Lung (tissue), 12 donors: ENCODE results near the gene RGS3. TPM values are rescaled to one million over a fixed set of nuclear protein-coding genes. Genes with fewer than 3 reads are reported as not detected.

Experiments
- ATAC-seq: fragments of 200-7000 bp; cut with Tn5 transposase; one replicate; pipeline ENCODE4 v1.9.1; 2020; ENCODE audit warnings: moderate number of reproducible peaks; ENCODE audit not compliant: insufficient read depth, low FRiP score
- DNase-seq, 3 donors: peaks; one replicate each; pipeline ENCODE4 v3.0.0-alpha.2; 2013 to 2017
- H3K27ac ChIP-seq, 2 donors: one replicate each; pipeline ENCODE4 v1.5.1; 2013; ENCODE audit warnings: mild to moderate bottlenecking in 2 of 2, moderate library complexity in 2 of 2, control low read depth in 1 of 2, inconsistent platforms in 1 of 2, low read depth in 1 of 2, low read length in 1 of 2
- H3K27me3 ChIP-seq, 3 donors: one replicate each; pipeline ENCODE4 v1.5.1; 2013; ENCODE audit warnings: low read length in 2 of 3; ENCODE audit not compliant: control insufficient read depth in 3 of 3, insufficient read depth in 3 of 3
- H3K36me3 ChIP-seq, 4 donors: one replicate each; pipeline ENCODE4 v1.5.1; 2013; ENCODE audit warnings: low read length in 4 of 4, mild to moderate bottlenecking in 1 of 4, moderate library complexity in 1 of 4; ENCODE audit not compliant: control insufficient read depth in 4 of 4, insufficient read depth in 4 of 4
- H3K4me1 ChIP-seq, 5 donors: one replicate each; pipeline ENCODE4 v1.5.1; 2013; ENCODE audit warnings: low read length in 5 of 5, mild to moderate bottlenecking in 2 of 5, moderate library complexity in 1 of 5; ENCODE audit not compliant: control insufficient read depth in 5 of 5, insufficient read depth in 5 of 5
- H3K4me3 ChIP-seq: one replicate; pipeline ENCODE4 v1.5.1; 2013; ENCODE audit warnings: mild to moderate bottlenecking, control low read depth, moderate library complexity
- H3K9ac ChIP-seq, 2 donors: one replicate each; pipeline ENCODE4 v1.5.1; 2013; ENCODE audit warnings: low read length in 2 of 2, control low read depth in 1 of 2; ENCODE audit not compliant: insufficient read depth in 1 of 2
- H3K9me3 ChIP-seq, 4 donors: one replicate each; pipeline ENCODE4 v1.5.1; 2013; ENCODE audit warnings: low read length in 3 of 4, mild to moderate bottlenecking in 1 of 4, moderate library complexity in 1 of 4; ENCODE audit not compliant: control insufficient read depth in 4 of 4, insufficient read depth in 3 of 4
- WGBS, 2 donors: extraction: QIAGEN DNeasy Blood & Tissue Kit; methylation state at CpG; one replicate each; pipeline ENCODE4 v1.1.7; 2013; 5-methylcytosine and 5-hydroxymethylcytosine counted together
- polyA plus RNA-seq, 2 donors: library from polyadenylated mRNA; stranded (reverse); fragments of 200-250 nt; gene quantifications; one replicate each; pipeline ENCODE4 v1.2.1, GENCODE V29; 2013
- total RNA-seq, 2 donors: library from RNA; depleted of rRNA in 1 of 2; stranded (reverse); fragments of >200 nt in 1 of 2; gene quantifications; one replicate each; pipeline ENCODE4 v1.2.1, GENCODE V29; 2014 to 2021
- TF ChIP-seq, protein P1 (sequence below): IDR thresholded peaks from 2 replicates; pipeline ENCODE4 v1.5.1; 2012; ENCODE audit warnings: mild to moderate bottlenecking; ENCODE audit errors: control extremely low read depth, extremely low read depth
- donor health status: control.
- donor health status: control.
- donor health status: Bipolar disorder and iron deficiency.
- donor health status: healthy.
- donor health status: DM: yes; HTN: yes; CAD: no.

RGS3 gene
- total and polyA plus RNA-seq, 4 donors, result 43.0 to 91.8 (median 73.9) TPM

DNA sequence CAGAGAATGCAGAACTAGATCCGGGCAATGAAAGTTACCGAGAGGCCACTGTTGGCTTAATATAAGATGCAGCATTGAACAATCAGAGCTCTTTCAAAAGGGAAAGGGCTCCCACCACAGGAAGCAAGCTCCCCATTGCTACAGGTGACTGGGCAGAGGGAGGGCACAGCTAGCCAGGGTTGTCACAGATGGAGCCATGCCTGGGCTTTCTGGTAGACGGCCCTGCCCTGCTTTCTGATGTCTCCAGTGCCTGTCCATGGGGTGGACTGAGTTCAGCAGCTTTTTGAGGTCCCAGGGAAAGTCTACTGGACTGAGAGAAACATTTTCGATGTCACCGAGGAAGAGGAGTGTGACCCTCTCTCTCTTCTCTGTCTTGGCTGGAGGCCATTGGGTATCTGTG is 14.1 kb downstream of the RGS3 start:
- Histone ChIP-seq H3K4me1 (peaks cover 0 to 8% (median 0%) of the 10 kb centered on the region in 5 donors), H3K27me3 (no peaks in the 10 kb centered on the region), H3K4me3 (no peak overlapping the region), H3K27ac (no peak overlapping the region), H3K36me3 (peaks cover 0 to 2% (median 0%) of the 10 kb centered on the region in 4 donors), H3K9ac (no peak overlapping the region), H3K9me3 (no peaks in the 10 kb centered on the region)
- DNase-seq (no peak), ATAC-seq (no peak)
- TF ChIP-seq, protein P1, sequence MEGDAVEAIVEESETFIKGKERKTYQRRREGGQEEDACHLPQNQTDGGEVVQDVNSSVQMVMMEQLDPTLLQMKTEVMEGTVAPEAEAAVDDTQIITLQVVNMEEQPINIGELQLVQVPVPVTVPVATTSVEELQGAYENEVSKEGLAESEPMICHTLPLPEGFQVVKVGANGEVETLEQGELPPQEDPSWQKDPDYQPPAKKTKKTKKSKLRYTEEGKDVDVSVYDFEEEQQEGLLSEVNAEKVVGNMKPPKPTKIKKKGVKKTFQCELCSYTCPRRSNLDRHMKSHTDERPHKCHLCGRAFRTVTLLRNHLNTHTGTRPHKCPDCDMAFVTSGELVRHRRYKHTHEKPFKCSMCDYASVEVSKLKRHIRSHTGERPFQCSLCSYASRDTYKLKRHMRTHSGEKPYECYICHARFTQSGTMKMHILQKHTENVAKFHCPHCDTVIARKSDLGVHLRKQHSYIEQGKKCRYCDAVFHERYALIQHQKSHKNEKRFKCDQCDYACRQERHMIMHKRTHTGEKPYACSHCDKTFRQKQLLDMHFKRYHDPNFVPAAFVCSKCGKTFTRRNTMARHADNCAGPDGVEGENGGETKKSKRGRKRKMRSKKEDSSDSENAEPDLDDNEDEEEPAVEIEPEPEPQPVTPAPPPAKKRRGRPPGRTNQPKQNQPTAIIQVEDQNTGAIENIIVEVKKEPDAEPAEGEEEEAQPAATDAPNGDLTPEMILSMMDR, result no peak
- 91 to 94% methylated on average over 5 of the region's 5 CpGs for WGBS, 2 donors

DNA sequence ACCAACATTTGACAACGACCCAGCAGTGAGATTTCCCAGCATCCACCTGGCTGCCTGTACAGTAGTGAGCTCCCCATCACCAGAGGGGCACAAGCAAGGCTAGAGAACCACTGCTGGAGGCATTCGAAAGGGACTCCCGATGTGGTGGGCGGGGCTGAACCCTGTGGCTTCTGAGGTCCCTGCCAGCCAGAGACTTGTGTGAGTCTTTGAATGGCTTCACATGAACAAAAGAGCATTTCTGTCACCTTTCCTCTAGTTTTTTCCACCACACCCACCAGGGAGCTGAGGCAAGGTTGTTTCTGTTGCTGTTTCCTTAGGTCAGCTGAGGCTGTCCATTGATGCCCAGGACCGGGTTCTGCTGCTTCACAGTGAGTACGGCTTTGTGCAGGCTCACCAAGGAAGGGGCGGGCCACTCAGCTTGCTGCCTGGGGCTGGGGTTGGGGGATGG is 15.7 kb downstream of the RGS3 start:
- Histone ChIP-seq H3K4me3 (no peak overlapping the region), H3K27ac (no peak overlapping the region), H3K9ac (no peak overlapping the region), H3K4me1 (peaks cover 0 to 10% (median 3%) of the 10 kb centered on the region in 5 donors), H3K36me3 (peaks cover 0 to 2% (median 0%) of the 10 kb centered on the region in 4 donors), H3K27me3 (no peaks in the 10 kb centered on the region), H3K9me3 (no peaks in the 10 kb centered on the region)
- DNase-seq (no peak), ATAC-seq (no peak)
- WGBS, 2 donors, result 81 to 83% methylated on average over 7 of the region's 7 CpGs
- TF ChIP-seq, protein P1, result no peak

DNA sequence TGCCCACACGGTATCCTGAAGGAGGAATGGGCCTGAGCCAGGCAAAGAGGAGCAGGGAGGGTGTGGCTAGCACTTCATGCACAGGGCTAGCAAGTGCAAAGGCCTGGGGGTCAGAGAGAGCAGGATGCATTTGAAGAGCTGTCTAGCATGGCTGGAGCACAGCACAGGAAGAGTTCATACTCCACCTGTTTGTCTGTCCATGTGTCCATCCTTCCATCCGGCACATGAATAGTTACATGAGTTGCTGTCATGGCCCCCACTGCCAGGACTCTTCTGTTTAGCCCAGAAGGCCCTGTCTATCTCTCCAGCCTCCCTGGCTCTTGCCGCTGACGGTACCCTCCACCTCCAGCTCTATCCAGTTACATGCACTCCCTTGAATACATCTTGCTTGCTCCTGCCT is 17.1 kb downstream of the RGS3 start:
- no peaks in the 10 kb centered on the region for H3K27me3 ChIP-seq
- TF ChIP-seq, protein P1, result no peak
- ATAC-seq, result no peak
- no peak overlapping the region for H3K9ac ChIP-seq
- H3K9me3 ChIP-seq, result no peaks in the 10 kb centered on the region
- no peak for DNase-seq
- H3K4me3 ChIP-seq, result no peak overlapping the region
- peaks cover 0 to 2% (median 0%) of the 10 kb centered on the region in 4 donors for H3K36me3 ChIP-seq
- H3K27ac ChIP-seq, result no peak overlapping the region
- peaks cover 0 to 10% (median 5%) of the 10 kb centered on the region in 5 donors for H3K4me1 ChIP-seq
- WGBS, 2 donors, result 95 to 98% methylated on average over 4 of the region's 4 CpGs
